Glutamatergic neuron (in vitro differentiated cells): Measurements from ENCODE around the gene PVALB. TPM values are rescaled to one million over a fixed set of nuclear protein-coding genes. Genes with fewer than 3 reads are reported as not detected.
"Not testable (repeated sequence)": the region's sequence is repeated elsewhere in the genome, so short reads cannot be mapped to it uniquely, and the experiment has no call there.

Source experiments
- DNase-seq: peaks from one replicate; pipeline ENCODE4 v3.0.0; 2022
- H3K27ac Mint-ChIP-seq: one replicate; pipeline ENCODE4 v1.8.0; 2020; ENCODE audit warnings: mild to moderate bottlenecking, mixed read lengths, inconsistent platforms; ENCODE audit not compliant: unreplicated experiment
- H3K27me3 Mint-ChIP-seq: one replicate; pipeline ENCODE4 v1.8.0; 2020; ENCODE audit warnings: mild to moderate bottlenecking, moderate library complexity, mixed read lengths, inconsistent platforms; ENCODE audit not compliant: unreplicated experiment
- H3K36me3 Mint-ChIP-seq: one replicate; pipeline ENCODE4 v1.8.0; 2020; ENCODE audit warnings: mild to moderate bottlenecking, mixed read lengths, inconsistent platforms; ENCODE audit not compliant: unreplicated experiment
- H3K4me1 Mint-ChIP-seq: one replicate; pipeline ENCODE4 v1.8.0; 2020; ENCODE audit warnings: mild to moderate bottlenecking, low read depth, mixed read lengths, inconsistent platforms; ENCODE audit not compliant: unreplicated experiment
- H3K4me3 Mint-ChIP-seq: one replicate; pipeline ENCODE4 v1.8.0; 2020; ENCODE audit warnings: mild to moderate bottlenecking, mixed read lengths, inconsistent platforms; ENCODE audit not compliant: unreplicated experiment
- H3K9me3 Mint-ChIP-seq: one replicate; pipeline ENCODE4 v1.8.0; 2020; ENCODE audit warnings: mild to moderate bottlenecking, moderate library complexity, mixed read lengths, inconsistent platforms; ENCODE audit not compliant: unreplicated experiment
- CTCF ChIP-seq: fragments of 200-600 bp; sonication (generic); IDR thresholded peaks from one replicate; pipeline ENCODE4 v1.5.0; 2021; ENCODE audit not compliant: partially characterized antibody, unreplicated experiment
- total RNA-seq: library from RNA; stranded (reverse); fragmentation: NEBNext Ultra II Directional; extraction: Animal tissue kit (Norgen Biotek cat#: 25700); gene quantifications from one replicate; pipeline ENCODE4 v1.2.1, GENCODE V29; 2021; ENCODE audit not compliant: unreplicated experiment

PVALB gene
- total RNA-seq, 1 donor from 2014 or later: not detected

- no peak for DNase-seq
- Mint-ChIP-seq H3K27ac (no peak overlapping the region), H3K36me3 (no peaks in the 10 kb centered on the region), H3K4me3 (no peak overlapping the region), H3K4me1 (peaks cover 4% of the 10 kb centered on the region), H3K27me3 (no peaks in the 10 kb centered on the region), H3K9me3 (no peaks in the 10 kb centered on the region)
- no peak for TF ChIP-seq CTCF
These were observed 59.8 kb downstream of the PVALB start for GRCh38 chr22:36756746-36757655.

- no peaks in the 10 kb centered on the region for H3K9me3 Mint-ChIP-seq
- peaks cover 4% of the 10 kb centered on the region for H3K4me1 Mint-ChIP-seq
- no peaks in the 10 kb centered on the region for H3K36me3 Mint-ChIP-seq
- no peak for DNase-seq
- no peak overlapping the region for H3K4me3 Mint-ChIP-seq
- no peaks in the 10 kb centered on the region for H3K27me3 Mint-ChIP-seq
- TF ChIP-seq CTCF: no peak
- H3K27ac Mint-ChIP-seq: no peak overlapping the region
These were observed 60.8 kb downstream of the PVALB start for GRCh38 chr22:36756031-36756430.

GRCh38 chr22:36755316-36755715 is 61.5 kb downstream of the PVALB start:
- H3K4me1 Mint-ChIP-seq: peaks cover 4% of the 10 kb centered on the region
- no peak for DNase-seq
- no peaks in the 10 kb centered on the region for H3K27me3 Mint-ChIP-seq
- H3K4me3 Mint-ChIP-seq: no peak overlapping the region
- TF ChIP-seq CTCF: no peak
- H3K9me3 Mint-ChIP-seq: no peaks in the 10 kb centered on the region
- no peaks in the 10 kb centered on the region for H3K36me3 Mint-ChIP-seq
- H3K27ac Mint-ChIP-seq: no peak overlapping the region

GRCh38 chr22:36754881-36755280 is 62.0 kb downstream of the PVALB start:
- not testable (repeated sequence) for DNase-seq, H3K27me3 Mint-ChIP-seq, H3K4me1 Mint-ChIP-seq, H3K27ac Mint-ChIP-seq, H3K36me3 Mint-ChIP-seq, H3K9me3 Mint-ChIP-seq, H3K4me3 Mint-ChIP-seq

GRCh38 chr22:36753916-36754315 is 62.9 kb downstream of the PVALB start:
- Mint-ChIP-seq H3K9me3 (no peaks in the 10 kb centered on the region), H3K27me3 (no peaks in the 10 kb centered on the region), H3K27ac (no peak overlapping the region), H3K36me3 (no peaks in the 10 kb centered on the region), H3K4me3 (no peak overlapping the region), H3K4me1 (peaks cover 7% of the 10 kb centered on the region)
- no peak for TF ChIP-seq CTCF
- no peak for DNase-seq
